GM18505 (cell line): ENCODE data around the gene NDUFS3.
A peak's percentile ranks its signal among the peaks of the same experiment; 100 is the strongest.

Experiments used
- ATAC-seq: cut with Tn5 transposase; IDR thresholded peaks from one replicate; pipeline ENCODE4 v1.9.1; 2021; ENCODE audit not compliant: unreplicated experiment
- POLR2A ChIP-seq: IDR thresholded peaks from 4 replicates; pipeline ENCODE4 v1.6.1; 2011; ENCODE audit warnings: borderline replicate concordance; ENCODE audit not compliant: insufficient read depth, insufficient read length; ENCODE audit errors: extremely low read depth

Gene NDUFS3

GRCh38 chr11:47609675-47610074, 30.8 kb downstream of the NDUFS3 start:
- no peak for ATAC-seq

GRCh38 chr11:47611348-47611794, 32.5 kb downstream of the NDUFS3 start:
- TF ChIP-seq POLR2A: no peak
- peak; percentile 82 for ATAC-seq

More at GRCh38 chr11:47609675-47610074, 30.8 kb downstream of the NDUFS3 start:
- no peak for TF ChIP-seq POLR2A

- no peak for TF ChIP-seq POLR2A
- ATAC-seq: no peak
Observed at GRCh38 chr11:47615249-47615648, 36.4 kb downstream of the NDUFS3 start.

- TF ChIP-seq POLR2A: no peak
- ATAC-seq: no peak
Observed at GRCh38 chr11:47616726-47617416, 38.0 kb downstream of the NDUFS3 start.

DNA sequence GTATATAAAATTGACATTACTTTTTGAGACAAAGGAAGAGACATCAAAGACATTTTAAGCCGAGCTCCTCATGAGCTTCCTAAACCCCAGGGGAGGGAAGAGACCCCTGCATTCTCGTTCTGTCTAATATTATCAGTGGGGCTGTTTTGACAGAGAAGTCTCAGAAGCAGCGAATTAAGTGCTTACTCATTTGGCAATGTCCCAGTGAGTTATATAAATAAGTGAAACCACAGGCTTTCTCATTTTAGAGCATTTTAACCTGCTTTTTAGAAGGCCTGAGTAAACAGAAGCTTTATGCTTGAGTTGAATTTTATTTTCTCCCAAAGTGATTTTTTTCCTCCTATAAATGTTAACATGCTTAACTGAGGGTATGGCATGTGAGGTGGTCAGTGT, 38.5 kb downstream of the NDUFS3 start:
- no peak for ATAC-seq
- no peak for TF ChIP-seq POLR2A

GRCh38 chr11:47620836-47621378, 42.0 kb downstream of the NDUFS3 start:
- ATAC-seq: no peak
- no peak for TF ChIP-seq POLR2A

DNA sequence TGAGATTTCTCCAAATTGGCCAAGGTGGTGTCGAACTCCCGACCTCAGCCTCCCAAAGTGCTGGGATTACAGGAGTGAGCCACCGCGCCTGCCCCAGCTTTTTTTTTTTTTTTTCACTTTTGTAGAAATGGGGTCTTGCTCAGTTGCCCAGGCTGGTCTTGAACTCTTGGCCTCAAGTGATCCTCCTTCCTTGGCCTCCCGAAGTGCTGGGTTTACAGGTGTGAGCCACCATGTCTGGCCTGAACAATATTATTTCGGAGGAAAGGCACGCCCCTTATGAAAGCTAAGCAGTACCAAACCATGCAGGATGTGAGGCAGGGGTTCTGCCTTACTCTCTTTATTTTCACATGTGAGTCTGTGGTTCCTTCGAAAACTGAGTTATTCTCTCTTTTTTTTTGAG, 47.4 kb downstream of the NDUFS3 start:
- TF ChIP-seq POLR2A: no peak
- no peak for ATAC-seq

DNA sequence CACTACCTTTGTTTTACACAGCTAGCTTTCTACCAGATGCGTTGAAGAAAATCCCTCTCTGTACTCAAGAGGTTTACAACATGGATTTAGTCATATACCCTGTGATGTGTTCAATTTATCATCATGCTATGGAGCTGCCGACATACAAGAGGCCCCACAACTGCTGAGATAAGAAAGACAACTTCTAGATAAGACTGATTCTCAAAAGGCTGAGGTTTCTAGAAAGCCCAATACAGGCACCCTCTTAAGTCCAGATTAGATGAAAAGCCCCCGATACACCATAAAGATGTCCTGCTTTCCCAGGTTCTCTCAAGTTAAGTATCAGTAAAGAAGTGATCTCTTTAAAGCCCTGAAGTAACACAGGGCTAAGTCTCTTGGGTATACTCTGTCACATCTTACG, 49.2 kb downstream of the NDUFS3 start:
- no peak for TF ChIP-seq POLR2A

DNA sequence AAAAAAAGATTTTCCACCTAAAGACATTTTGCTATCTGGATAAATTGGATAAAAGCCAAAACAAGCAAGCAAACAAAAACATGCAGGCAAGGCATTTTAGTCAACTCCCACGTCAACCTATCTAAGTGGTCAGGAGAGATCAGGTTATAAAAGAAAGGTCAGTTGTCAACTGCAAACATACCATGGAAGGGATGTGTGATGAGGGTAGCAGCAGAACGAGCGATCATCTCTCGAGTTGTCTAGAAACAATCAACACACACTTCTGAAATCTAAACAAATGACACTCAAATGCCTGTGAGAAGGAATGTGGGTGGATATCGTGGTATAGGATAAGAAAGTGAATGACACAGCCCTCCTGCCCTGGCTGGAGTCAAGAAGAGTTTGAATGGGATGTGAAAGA, 52.6 kb downstream of the NDUFS3 start:
- TF ChIP-seq POLR2A: no peak
- ATAC-seq: no peak

More for the DNA sequence above, 49.2 kb downstream of the NDUFS3 start:
- no peak for ATAC-seq
